K562 (cell line): ENCODE results near the gene GRM2. TPM values are rescaled to one million over a fixed set of nuclear protein-coding genes. Genes with fewer than 3 reads are reported as not detected.

Experiments used
- ATAC-seq: fragments of 200-7000 bp; cut with Tn5 transposase; 3 replicates; pipeline ENCODE4 v1.9.1; 2020; ENCODE audit warnings: moderate library complexity
- BruUV-seq: library from RNA; stranded (reverse); fragments of 400-500 nt; replicated peaks from 2 replicates; lab custom pipeline; 2021; lab: Mats Ljungman, UMichigan
- CTCF ChIA-PET: fragments of 300-600 bp; formaldehyde crosslinking; extraction: SDS; loops from one replicate; lab custom pipeline; 2021; ENCODE audit warnings: low intra/inter-chr PET ratio; lab: Yijun Ruan, JAX
- POLR2A ChIA-PET: fragments of 300-600, 350-650 bp; sonication (Branson Sonifier 250); formaldehyde crosslinking; extraction: SDS; loops from one replicate; lab custom pipeline; 2021; ENCODE audit warnings: antibody characterized with exemption, inconsistent platforms; lab: Yijun Ruan, JAX
- DNase-seq, 4 experiments: peaks; one replicate each; pipeline versions ENCODE4 v3.0.0 to v3.0.0-alpha.2; 2011 to 2018; ENCODE audit warnings: low spot score in 3 of 4, mixed read lengths in 3 of 4; ENCODE audit errors: extremely low read depth in 1 of 4
- FAIRE-seq: peaks from 2 replicates; lab custom pipeline; 2011; peaks lifted over from hg19 to GRCh38; lab: Jason Lieb, UNC
- H2AFZ ChIP-seq: 2 replicates; pipeline ENCODE4 v1.6.0; 2011; ENCODE audit warnings: low read depth, low read length, control low read depth, inconsistent platforms
- H3K27ac ChIP-seq: fragments of 200-600 bp; 3 replicates; pipeline ENCODE4 v1.8.0; 2011; ENCODE audit warnings: low read depth, mild to moderate bottlenecking, control low read depth, inconsistent platforms, low read length, moderate library complexity, mixed read lengths; ENCODE audit errors: extremely low read depth
- H3K27me3 ChIP-seq, 2 experiments: fragments of 300-600 bp in 1 of 2; 2 replicates in 1 of 2; 3 replicates in 1 of 2; pipeline versions ENCODE4 v1.6.0 to v1.8.0; 2011; ENCODE audit warnings: inconsistent platforms in 2 of 2, low read length in 2 of 2, mild to moderate bottlenecking in 1 of 2, mixed read lengths in 1 of 2, moderate library complexity in 1 of 2; ENCODE audit not compliant: control insufficient read depth in 2 of 2, insufficient read depth in 2 of 2
- H3K36me3 ChIP-seq: fragments of 300-600 bp; 3 replicates; pipeline ENCODE4 v1.8.0; 2011; ENCODE audit warnings: mild to moderate bottlenecking, low read length, inconsistent platforms; ENCODE audit not compliant: control insufficient read depth, insufficient read depth
- H3K4me1 ChIP-seq, 2 experiments: fragments of 200-600 bp in 1 of 2; replicated peaks in 1 of 2; 2 replicates in 1 of 2; 3 replicates in 1 of 2; pipeline versions ENCODE4 v1.5.1 to v1.8.0; 2011; ENCODE audit warnings: inconsistent platforms in 2 of 2, low read length in 2 of 2, mild to moderate bottlenecking in 1 of 2, mixed read lengths in 1 of 2, moderate library complexity in 1 of 2; ENCODE audit not compliant: control insufficient read depth in 2 of 2, insufficient read depth in 2 of 2
- H3K4me2 ChIP-seq: 2 replicates; pipeline ENCODE4 v1.6.1; 2011; ENCODE audit warnings: low read length, control low read depth, inconsistent platforms, mixed read lengths; ENCODE audit not compliant: insufficient read depth
- H3K4me3 ChIP-seq: fragments of 200-600 bp; sonication (generic), shearing (Covaris generic); 2 replicates; pipeline ENCODE4 v1.5.1; 2016; ENCODE audit warnings: control low read depth, inconsistent platforms
- H3K79me2 ChIP-seq: fragments of 200-600 bp; 3 replicates; pipeline ENCODE4 v1.8.0; 2011; ENCODE audit warnings: low read length, inconsistent platforms; ENCODE audit not compliant: control insufficient read depth, insufficient read depth
- H3K9ac ChIP-seq, 2 experiments: 2 replicates each; pipeline versions ENCODE4 v1.6.0 to v1.6.1; 2011; ENCODE audit warnings: low read depth in 2 of 2, low read length in 2 of 2, control low read depth in 1 of 2, inconsistent platforms in 1 of 2, mild to moderate bottlenecking in 1 of 2, mixed read lengths in 1 of 2; ENCODE audit not compliant: insufficient read depth in 1 of 2
- H3K9me1 ChIP-seq: one replicate; pipeline ENCODE4 v1.6.0; 2011; ENCODE audit warnings: inconsistent platforms, mild to moderate bottlenecking, low read length, moderate library complexity; ENCODE audit not compliant: control insufficient read depth, insufficient read depth
- H3K9me3 ChIP-seq: replicated peaks from 2 replicates; pipeline ENCODE4 v1.5.1; 2011; ENCODE audit warnings: low read depth, low read length, inconsistent platforms; ENCODE audit not compliant: control insufficient read depth, insufficient read depth
- H4K20me1 ChIP-seq: replicated peaks from 2 replicates; pipeline ENCODE4 v1.6.1; 2011; ENCODE audit warnings: low read length, inconsistent platforms, mixed read lengths; ENCODE audit not compliant: control insufficient read depth, insufficient read depth
- CAMTA2 ChIP-seq: fragments of 250-450 bp; sonication (Bioruptor Pico); conservative IDR thresholded peaks from 2 replicates; pipeline ENCODE4 v1.5.1; 2022
- ILF3 ChIP-seq: fragments of 450-650 bp; IDR thresholded peaks from 2 replicates; pipeline ENCODE4 v1.6.1; 2018; ENCODE audit warnings: antibody characterized with exemption, mild to moderate bottlenecking, moderate library complexity, borderline replicate concordance
- KHSRP ChIP-seq: fragments of 450-650 bp; IDR thresholded peaks from 2 replicates; pipeline ENCODE4 v1.6.1; 2017
- KLF1 ChIP-seq: fragments of 450-650 bp; IDR thresholded peaks from 2 replicates; pipeline ENCODE4 v1.6.1; 2016; ENCODE audit warnings: missing genetic modification characterization, missing compliant biosample characterization
- MAZ ChIP-seq, 2 experiments: fragments of 450-650 bp in 1 of 2; sonication (generic) in 1 of 2; formaldehyde crosslinking; IDR thresholded peaks in 1 of 2; conservative IDR thresholded peaks in 1 of 2; 2 replicates each; pipeline versions ENCODE4 v1.4.0 to v1.5.0; 2020; ENCODE audit warnings: mild to moderate bottlenecking in 1 of 2, missing genetic modification reagents in 1 of 2
- NFIC ChIP-seq: fragments of 450-650 bp; IDR thresholded peaks from 2 replicates; pipeline ENCODE4 v1.6.1; 2017; ENCODE audit warnings: mild to moderate bottlenecking, inconsistent platforms
- NR3C1 ChIP-seq: sonication (generic); formaldehyde crosslinking; IDR thresholded peaks from 2 replicates; pipeline ENCODE4 v1.8.1; 2022; ENCODE audit warnings: missing genetic modification reagents
- PTBP1 ChIP-seq: fragments of 200-400 bp; formaldehyde crosslinking; IDR thresholded peaks from 2 replicates; pipeline ENCODE4 v1.6.1; 2017; ENCODE audit warnings: low read depth, low read length
- ZNF282 ChIP-seq: sonication (generic); formaldehyde crosslinking; IDR thresholded peaks from 2 replicates; pipeline ENCODE4 v1.8.1; 2023; ENCODE audit warnings: missing genetic modification reagents
- ZNF511 ChIP-seq: sonication (generic); formaldehyde crosslinking; IDR thresholded peaks from 2 replicates; pipeline ENCODE4 v1.8.0; 2022; ENCODE audit warnings: mild to moderate bottlenecking, missing genetic modification reagents
- ZNF77 ChIP-seq: fragments of 250-450 bp; sonication (Bioruptor Pico); IDR thresholded peaks from 2 replicates; pipeline ENCODE4 v1.5.0; 2020
- WGBS: fragments of 100-300 bp; shearing (Covaris generic); methylation state at CpG from one replicate; pipeline ENCODE4 v1.1.6; 2016; ENCODE audit warnings: low coverage, mixed read lengths; ENCODE audit not compliant: insufficient coverage; ENCODE audit errors: missing lambda C conversion rate; 5-methylcytosine and 5-hydroxymethylcytosine counted together
- in situ Hi-C: fragments of 300-500 bp; cut with MboI; formaldehyde crosslinking; loops from 4 replicates; pipeline ENCODE4 v1.15.0; 2018; ENCODE audit warnings: inconsistent platforms, mixed read lengths
- intact Hi-C: fragments of 100-400 bp; cut with micrococcal nuclease; formaldehyde crosslinking; loops from 2 replicates; pipeline ENCODE4 v1.14.2; 2022
- polyA plus RNA-seq, 8 experiments: library from polyadenylated mRNA; depleted of rRNA in 4 of 8; stranded (reverse) in 5 of 8; unstranded in 3 of 8; fragments of >200 nt; fragmentation: Nextera tagmentation in 2 of 8; fragmentation: Illumina TruSeq in 1 of 8; extraction: Ambion mirVana in 2 of 8; extraction: Trizol in 1 of 8; gene quantifications; 2 replicates each; pipeline versions ENCODE4 v1.2.1 to v1.2.3, GENCODE V29; 2011 to 2014; ENCODE audit warnings: inconsistent platforms in 1 of 8, missing spikeins in 1 of 8
- total RNA-seq, 7 experiments: library from RNA; depleted of rRNA in 6 of 7; stranded (reverse); fragments of >200 nt in 6 of 7; fragmentation: Illumina TruSeq in 2 of 7; extraction: Trizol in 2 of 7; gene quantifications; 2 replicates each; pipeline versions ENCODE4 v1.2.1 to v1.2.3, GENCODE V29; 2011 to 2021; ENCODE audit warnings: low replicate concordance in 1 of 7

Gene GRM2
- total and polyA plus RNA-seq, 9 of the 15 experiments (the other 6 are each of a cell fraction or from before 2014, with no cell fraction given), result not detected

DNA sequence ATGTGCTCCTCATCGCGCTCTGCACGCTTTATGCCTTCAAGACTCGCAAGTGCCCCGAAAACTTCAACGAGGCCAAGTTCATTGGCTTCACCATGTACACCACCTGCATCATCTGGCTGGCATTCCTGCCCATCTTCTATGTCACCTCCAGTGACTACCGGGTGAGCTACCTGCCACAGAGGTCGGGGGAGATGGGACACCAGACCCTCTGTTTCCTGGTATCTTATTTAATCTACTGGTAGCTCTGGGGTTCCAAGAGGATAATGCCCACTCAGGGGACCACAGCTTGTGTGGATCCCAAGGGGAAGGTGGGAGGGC lies 9.1 kb downstream of the GRM2 start:
- DNase-seq (no peak), FAIRE-seq (no peak), ATAC-seq (no peak)
- Histone ChIP-seq H3K4me1 (no peaks in the 10 kb centered on the region; a peak in 1 of 5 replicates), H3K4me3 (no peak overlapping the region), H3K36me3 (no peaks in the 10 kb centered on the region), H2AFZ (no peak overlapping the region), H3K27ac (no peak overlapping the region), H4K20me1 (no peaks in the 10 kb centered on the region), H3K9me1 (no peaks in the 10 kb centered on the region), H3K27me3 (peaks cover 0 to 62% of the 10 kb centered on the region in 2 experiments; a peak in 4 of 5 replicates), H3K4me2 (no peak overlapping the region), H3K9ac (no peak overlapping the region), H3K79me2 (no peaks in the 10 kb centered on the region), H3K9me3 (no peaks in the 10 kb centered on the region)
- ChIA-PET POLR2A (interaction anchor here (0.7 to 1.2 kb wide), 2 partner anchors 15 to 118 kb away, joined by 3 to 4 read pairs; no protein-coding TSS in a partner anchor), CTCF (no interaction called here)
- in situ Hi-C loops, result no loop called here
- no TSS peak for BruUV-seq
- WGBS, result 0% methylated on average over 4 of the region's 8 CpGs
- intact Hi-C loops, result loop anchor here (5.0 kb wide), 1 partner anchor 86 kb away; no protein-coding TSS in a partner anchor
- no peak for TF ChIP-seq ZNF282 (CRISPR knock-in tag)
- no peak for TF ChIP-seq KHSRP
- no peak for TF ChIP-seq CAMTA2 (CRISPR knock-in tag)
- TF ChIP-seq PTBP1, result no peak
- no peak for TF ChIP-seq KLF1
- no peak for TF ChIP-seq NFIC
- no peak for TF ChIP-seq MAZ (CRISPR knock-in tag; conservative IDR thresholded peaks at IDR 0.05 in 1 of 2, IDR thresholded peaks at IDR 0.05 in 1 of 2)
- no peak for TF ChIP-seq ZNF511 (CRISPR knock-in tag)
- no peak for TF ChIP-seq NR3C1
- no peak for TF ChIP-seq ZNF77 (CRISPR knock-in tag)
- no peak for TF ChIP-seq ILF3
